HEK293 (cell line): ENCODE data around the gene GNAT1.
"Not testable (repeated sequence)": the region's sequence is repeated elsewhere in the genome, so short reads cannot be mapped to it uniquely, and the experiment has no call there.

ENCODE experiments used
- ATF2 ChIP-seq: fragments of 450-650 bp; formaldehyde crosslinking; IDR thresholded peaks from 2 replicates; pipeline ENCODE4 v1.5.1; 2016; ENCODE audit warnings: missing biosample characterization, missing genetic modification characterization, low read depth
- CTCF ChIP-seq: fragments of 450-650 bp; formaldehyde crosslinking; IDR thresholded peaks from 2 replicates; pipeline ENCODE4 v1.5.1; 2016; ENCODE audit warnings: missing biosample characterization, missing genetic modification characterization
- GFI1B ChIP-seq: fragments of 450-650 bp; formaldehyde crosslinking; IDR thresholded peaks from 2 replicates; pipeline ENCODE4 v1.5.1; 2016; ENCODE audit warnings: missing biosample characterization, missing genetic modification characterization
- TRIM28 ChIP-seq: IDR thresholded peaks from 2 replicates; pipeline ENCODE4 v1.6.1; 2011; ENCODE audit warnings: low read length, control low read depth, borderline replicate concordance
- YY1 ChIP-seq: fragments of 450-650 bp; formaldehyde crosslinking; IDR thresholded peaks from 2 replicates; pipeline ENCODE4 v1.5.1; 2018; ENCODE audit warnings: missing biosample characterization, missing genetic modification characterization
- ZNF624 ChIP-seq: fragments of 450-650 bp; formaldehyde crosslinking; IDR thresholded peaks from 2 replicates; pipeline ENCODE4 v1.5.1; 2017; ENCODE audit warnings: missing biosample characterization, missing genetic modification characterization
- ZNF785 ChIP-seq: fragments of 450-650 bp; formaldehyde crosslinking; IDR thresholded peaks from 2 replicates; pipeline ENCODE4 v1.5.1; 2016; ENCODE audit warnings: missing biosample characterization, missing genetic modification characterization

- not testable (repeated sequence) for TF ChIP-seq CTCF (tag by site-specific recombination); TRIM28; YY1 (tag by site-specific recombination); ZNF785 (tag by site-specific recombination); GFI1B; ZNF624 (tag by site-specific recombination); ATF2 (tag by site-specific recombination)
Measured at GRCh38 chr3:50244813-50245212, 53.4 kb downstream of the GNAT1 start.
